ENCODE measurements around the gene TET1. TPM values are rescaled to one million over a fixed set of nuclear protein-coding genes. Genes with fewer than 3 reads are reported as not detected.

Gene TET1
- total and polyA plus RNA-seq, 2 of the 13 experiments (the other 11 are each of a cell fraction or from before 2014, with no cell fraction given), result 6.9 to 7.3 TPM

DNA sequence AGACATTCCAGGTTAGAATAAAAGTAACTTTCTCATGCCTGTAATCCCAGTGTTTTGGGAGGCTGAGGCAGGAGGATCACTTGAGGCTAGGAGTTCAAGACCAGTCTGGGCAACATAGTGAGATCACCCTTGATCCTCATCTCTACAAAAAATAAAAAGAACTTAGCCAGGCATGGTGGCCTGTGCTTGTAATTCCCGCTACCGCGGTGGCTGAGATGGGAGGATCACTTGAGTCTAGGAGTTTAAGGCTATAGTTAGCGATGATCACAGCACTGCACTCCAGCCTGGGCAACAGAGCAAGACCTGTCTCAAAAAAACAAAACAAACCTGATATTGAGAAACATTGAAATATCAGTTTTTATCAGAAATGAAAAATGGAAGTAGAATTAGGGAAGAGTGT, 4.6 kb downstream of the TET1 start:
- no TSS peak for BruUV-seq (replicated peaks)
- Histone ChIP-seq H3K9me3 (ENCODE audit: low read length) (no peaks in the 10 kb centered on the region), H3K27me3 (ENCODE audit: control insufficient read depth in 1 of 2, insufficient read depth in 2 of 2, low read length in 2 of 2) (no peaks in the 10 kb centered on the region), H4K20me1 (ENCODE audit: insufficient read depth, low read length) (peaks cover 11% of the 10 kb centered on the region), H3K79me2 (ENCODE audit: insufficient read depth, low read length) (peaks cover 76% of the 10 kb centered on the region), H3K36me3 (replicated peaks in 1 of 2; ENCODE audit: control insufficient read depth in 1 of 2, insufficient read depth in 2 of 2, low read length in 2 of 2) (no peaks in the 10 kb centered on the region; a peak in 1 of 5 replicates), H3K4me1 (ENCODE audit: insufficient read depth, low read length) (peaks cover 43% of the 10 kb centered on the region), H3K4me2 (ENCODE audit: low read depth, low read length) (no peak overlapping the region), H3K27ac (ENCODE audit: extremely low read length, insufficient read depth, low read length) (no peak overlapping the region), H3K9ac (ENCODE audit: insufficient read depth, low read depth, low read length) (no peak overlapping the region), H2AFZ (ENCODE audit: low read length) (no peak overlapping the region), H3K4me3 (replicated peaks in 1 of 3; ENCODE audit: insufficient read depth in 1 of 3, low read depth in 2 of 3, low read length in 3 of 3) (no peak overlapping the region)
- DNase-seq (ENCODE audit: low spot score) (no peak), FAIRE-seq (peak; percentile 23), ATAC-seq (no peak)
- ChIA-PET POLR2A (no interaction called here), CTCF (ENCODE audit: low intra/inter-chr PET ratio, low total read pairs) (no interaction called here)
- TF ChIP-seq ZNF75D (CRISPR knock-in tag; IDR thresholded peaks at IDR 0.05; ENCODE audit: borderline replicate concordance), result no peak
- TF ChIP-seq, protein P1, sequence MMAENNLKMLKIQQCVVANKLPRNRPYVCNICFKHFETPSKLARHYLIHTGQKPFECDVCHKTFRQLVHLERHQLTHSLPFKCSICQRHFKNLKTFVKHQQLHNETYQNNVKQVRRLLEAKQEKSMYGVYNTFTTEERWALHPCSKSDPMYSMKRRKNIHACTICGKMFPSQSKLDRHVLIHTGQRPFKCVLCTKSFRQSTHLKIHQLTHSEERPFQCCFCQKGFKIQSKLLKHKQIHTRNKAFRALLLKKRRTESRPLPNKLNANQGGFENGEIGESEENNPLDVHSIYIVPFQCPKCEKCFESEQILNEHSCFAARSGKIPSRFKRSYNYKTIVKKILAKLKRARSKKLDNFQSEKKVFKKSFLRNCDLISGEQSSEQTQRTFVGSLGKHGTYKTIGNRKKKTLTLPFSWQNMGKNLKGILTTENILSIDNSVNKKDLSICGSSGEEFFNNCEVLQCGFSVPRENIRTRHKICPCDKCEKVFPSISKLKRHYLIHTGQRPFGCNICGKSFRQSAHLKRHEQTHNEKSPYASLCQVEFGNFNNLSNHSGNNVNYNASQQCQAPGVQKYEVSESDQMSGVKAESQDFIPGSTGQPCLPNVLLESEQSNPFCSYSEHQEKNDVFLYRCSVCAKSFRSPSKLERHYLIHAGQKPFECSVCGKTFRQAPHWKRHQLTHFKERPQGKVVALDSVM (CRISPR knock-in tag; IDR thresholded peaks at IDR 0.05), result peak; percentile 39; the same call in 1 of the 2 replicates
- intact Hi-C loops (cut with micrococcal nuclease; ENCODE audit: unreplicated experiment), result loop anchor here (5.0 kb wide), 2 partner anchors 37 to 92 kb away; partner anchors contain the start of genes DNA2 and SLC25A16
- 99% methylated on average over 3 of the region's 4 CpGs for WGBS (ENCODE audit: low lambda C conversion rate)
- in situ Hi-C loops (cut with HindIII; ENCODE audit: extremely low pct_ligation_motif_present, low pct_unique_long_range_greater_than_20kb), result loop anchor here (5.0 kb wide), 1 partner anchor 38 kb away; no protein-coding TSS in a partner anchor

DNA sequence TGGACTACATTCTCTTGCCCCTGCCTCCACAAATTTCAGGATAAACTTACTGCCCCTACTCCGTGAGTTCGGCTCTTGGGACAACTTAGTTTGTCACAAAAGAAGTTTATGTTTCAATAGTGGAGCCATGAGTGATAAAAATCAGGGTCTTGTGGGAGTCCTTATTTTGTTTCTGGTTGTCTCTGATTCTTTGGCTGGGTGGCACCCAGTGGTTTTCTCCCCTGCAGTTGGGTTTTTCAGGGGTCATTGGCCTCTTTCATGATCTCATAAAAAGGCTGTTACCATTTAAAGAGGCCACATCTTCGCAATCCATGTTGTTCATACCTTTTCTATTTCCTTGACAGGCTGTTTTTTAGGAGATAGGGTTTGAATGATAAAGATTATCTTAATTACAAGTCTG, 5.5 kb downstream of the TET1 start:
- no peaks in the 10 kb centered on the region; a peak in 1 of 5 replicates for H3K36me3 ChIP-seq (replicated peaks in 1 of 2; ENCODE audit: control insufficient read depth in 1 of 2, insufficient read depth in 2 of 2, low read length in 2 of 2)
- intact Hi-C loops (cut with micrococcal nuclease; ENCODE audit: unreplicated experiment) (no loop called here), in situ Hi-C loops (cut with HindIII; ENCODE audit: extremely low pct_ligation_motif_present, low pct_unique_long_range_greater_than_20kb) (no loop called here)
- no TSS peak for BruUV-seq (replicated peaks)
- H3K9ac ChIP-seq (ENCODE audit: insufficient read depth, low read depth, low read length), result no peak overlapping the region
- H4K20me1 ChIP-seq (ENCODE audit: insufficient read depth, low read length), result peaks cover 11% of the 10 kb centered on the region
- no peak overlapping the region for H3K4me2 ChIP-seq (ENCODE audit: low read depth, low read length)
- ATAC-seq (no peak), DNase-seq (ENCODE audit: low spot score) (no peak), FAIRE-seq (no peak)
- H3K79me2 ChIP-seq (ENCODE audit: insufficient read depth, low read length), result peaks cover 79% of the 10 kb centered on the region
- peaks cover 40% of the 10 kb centered on the region for H3K4me1 ChIP-seq (ENCODE audit: insufficient read depth, low read length)
- CTCF ChIA-PET (ENCODE audit: low intra/inter-chr PET ratio, low total read pairs), result no interaction called here
- H3K27ac ChIP-seq (ENCODE audit: extremely low read length, insufficient read depth, low read length), result no peak overlapping the region
- no peak overlapping the region for H3K4me3 ChIP-seq (replicated peaks in 1 of 3; ENCODE audit: insufficient read depth in 1 of 3, low read depth in 2 of 3, low read length in 3 of 3)
- H2AFZ ChIP-seq (ENCODE audit: low read length), result no peak overlapping the region
- POLR2A ChIA-PET, result no interaction called here
- H3K9me3 ChIP-seq (ENCODE audit: low read length), result no peaks in the 10 kb centered on the region
- no peak for TF ChIP-seq TAF1 (CRISPR knock-in tag; IDR thresholded peaks at IDR 0.05)
- no peak for TF ChIP-seq CHCHD3 (CRISPR knock-in tag; IDR thresholded peaks at IDR 0.05)
- no peak for TF ChIP-seq FOXK2 (IDR thresholded peaks at IDR 0.05)
- no peak for TF ChIP-seq IKZF1 (IDR thresholded peaks at IDR 0.05)
- no peaks in the 10 kb centered on the region for H3K27me3 ChIP-seq (ENCODE audit: control insufficient read depth in 1 of 2, insufficient read depth in 2 of 2, low read length in 2 of 2)
- WGBS (ENCODE audit: low lambda C conversion rate), result 98% methylated on average over 3 of the region's 3 CpGs

Measured in HepG2 (cell line).